Effector memory CD4-positive, alpha-beta T cell (primary cell): Measurements from ENCODE around the gene GALNT9.

Source experiments
- DNase-seq, 3 donors: peaks; one replicate each; pipeline ENCODE4 v3.0.0-alpha.2; 2020
- H3K27ac ChIP-seq: 2 replicates; pipeline ENCODE4 v1.7.0; 2013; ENCODE audit warnings: mild to moderate bottlenecking, low read length, moderate library complexity; ENCODE audit not compliant: insufficient read depth, poor library complexity, severe bottlenecking
- H3K27me3 ChIP-seq: replicated peaks from 2 replicates; pipeline ENCODE4 v1.7.0; 2013; ENCODE audit warnings: mild to moderate bottlenecking, low read length; ENCODE audit not compliant: insufficient read depth, control insufficient read depth, poor library complexity, severe bottlenecking
- H3K36me3 ChIP-seq: 2 replicates; pipeline ENCODE4 v1.7.0; 2013; ENCODE audit warnings: mild to moderate bottlenecking, low read length, moderate library complexity; ENCODE audit not compliant: control insufficient read depth, insufficient read depth
- H3K4me1 ChIP-seq: 2 replicates; pipeline ENCODE4 v1.7.0; 2013; ENCODE audit warnings: low read length, mild to moderate bottlenecking; ENCODE audit not compliant: control insufficient read depth, insufficient read depth, poor library complexity, severe bottlenecking
- H3K4me3 ChIP-seq: 2 replicates; pipeline ENCODE4 v1.7.0; 2013; ENCODE audit warnings: low read length, low read depth, mild to moderate bottlenecking; ENCODE audit not compliant: insufficient read depth, poor library complexity, severe bottlenecking
- H3K9me3 ChIP-seq: 2 replicates; pipeline ENCODE4 v1.7.0; 2013; ENCODE audit warnings: mild to moderate bottlenecking, low read length, moderate library complexity; ENCODE audit not compliant: control insufficient read depth

The GALNT9 gene

DNA sequence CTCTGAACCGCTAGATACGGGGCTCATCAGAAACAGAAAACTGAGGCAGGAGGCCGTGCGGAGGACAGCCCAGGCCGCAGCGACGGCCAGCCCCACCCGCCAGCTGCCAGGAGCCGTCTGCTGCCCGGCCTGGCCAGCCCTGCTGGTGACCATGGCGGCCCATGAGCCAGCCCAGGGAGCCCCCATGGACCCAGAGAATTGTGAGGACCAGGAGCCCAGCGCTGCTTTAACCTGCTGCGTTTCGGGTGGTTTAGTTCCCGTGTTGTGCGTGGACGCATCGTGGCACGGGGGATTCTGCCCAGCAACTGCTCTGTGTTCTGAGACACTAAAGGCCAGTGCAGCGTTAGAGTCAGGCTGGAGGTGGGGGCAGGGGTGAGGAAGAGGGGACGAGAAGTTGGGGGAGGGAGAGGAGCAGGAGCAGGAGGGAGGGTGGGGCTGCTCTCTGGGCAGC lies 140.9 kb downstream of the GALNT9 start:
- H3K4me3 ChIP-seq = peak overlapping the region; percentile 82
- H3K9me3 ChIP-seq = no peaks in the 10 kb centered on the region
- no peaks in the 10 kb centered on the region for H3K36me3 ChIP-seq
- no peak for DNase-seq
- H3K27me3 ChIP-seq = no peaks in the 10 kb centered on the region
- H3K4me1 ChIP-seq = peaks cover 40% of the 10 kb centered on the region
- peak overlapping the region; percentile 85 for H3K27ac ChIP-seq

DNA sequence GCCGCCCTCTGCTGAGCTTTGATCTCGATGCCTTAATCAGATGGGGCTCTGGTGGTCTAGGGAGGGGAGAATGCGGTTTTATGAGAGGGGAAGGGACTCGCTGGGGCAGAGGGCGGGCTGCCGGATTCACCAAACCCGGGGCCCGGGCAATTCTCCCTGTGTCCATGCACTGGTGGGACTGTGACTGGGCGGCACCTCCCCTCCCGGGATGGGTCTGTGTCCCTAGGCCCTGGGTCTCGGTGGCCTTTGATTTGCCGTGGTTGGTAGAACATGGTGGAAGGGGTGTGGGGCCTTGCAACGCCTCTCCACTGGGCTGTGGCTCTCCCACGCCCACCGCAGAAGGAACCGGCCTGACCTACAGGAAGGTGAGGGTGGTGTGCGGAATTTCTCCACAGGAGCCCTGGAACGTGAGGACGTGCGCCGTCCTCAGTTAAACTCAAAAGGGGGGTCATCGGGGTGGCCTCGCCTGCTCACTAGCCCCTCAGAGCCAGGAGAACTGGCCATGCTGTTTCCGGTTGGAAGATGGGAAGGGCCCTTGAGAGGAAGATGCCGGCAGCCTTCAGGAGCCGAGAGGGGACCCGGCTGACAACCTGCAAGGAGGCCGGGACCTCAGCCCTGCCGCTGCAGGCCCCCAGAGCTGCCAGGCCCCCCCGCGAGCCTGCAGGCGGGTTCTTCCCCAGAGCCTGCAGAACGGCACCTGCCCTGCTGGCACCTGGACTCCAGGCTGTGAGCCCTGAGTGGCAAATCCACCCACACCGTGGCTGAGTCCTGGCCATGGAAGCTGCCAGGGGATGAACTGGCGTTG lies 141.5 kb downstream of the GALNT9 start:
- Histone ChIP-seq H3K4me1 (peaks cover 40% of the 10 kb centered on the region), H3K27ac (peak overlapping the region; percentile 85), H3K4me3 (no peak overlapping the region), H3K27me3 (no peaks in the 10 kb centered on the region), H3K9me3 (no peaks in the 10 kb centered on the region), H3K36me3 (no peaks in the 10 kb centered on the region)
- no peak for DNase-seq

DNA sequence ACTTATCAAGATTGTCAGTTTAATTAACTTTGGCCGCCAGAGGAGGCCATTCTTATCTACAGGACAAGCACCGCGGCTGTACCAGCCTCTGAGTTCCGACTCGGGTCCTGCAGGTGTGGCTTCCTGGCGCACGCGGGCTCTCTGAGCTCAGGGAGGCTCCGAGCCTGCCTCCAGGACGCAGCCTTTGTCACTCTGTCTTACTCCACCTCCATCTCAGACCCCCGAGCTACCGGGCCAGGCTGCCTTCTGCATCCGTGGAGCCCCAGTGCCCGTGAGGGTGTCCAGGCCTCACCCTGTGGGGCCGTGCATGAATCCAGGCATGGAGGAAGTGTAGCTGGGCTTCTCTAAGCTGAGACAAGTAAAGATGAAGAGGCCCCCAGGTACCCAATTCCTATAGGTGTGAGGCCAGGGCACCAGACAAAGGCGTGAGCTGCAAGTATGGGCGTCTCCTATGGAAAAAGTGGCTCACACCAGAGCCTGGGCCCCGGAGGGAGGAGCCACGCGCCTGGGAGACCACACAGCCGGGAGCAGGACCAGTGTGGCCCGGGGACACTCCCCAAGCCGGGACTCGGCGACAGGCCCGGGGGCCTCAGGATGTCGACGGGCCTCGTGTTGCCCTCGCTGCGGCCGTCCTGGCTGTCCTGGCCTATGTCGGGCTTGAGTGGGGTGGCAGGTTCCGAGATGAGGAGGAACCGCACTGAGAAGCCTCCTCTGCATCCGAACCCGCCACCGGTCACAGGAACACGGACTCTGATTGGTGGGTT lies 142.3 kb downstream of the GALNT9 start:
- DNase-seq = no peak
- Histone ChIP-seq H3K9me3 (no peaks in the 10 kb centered on the region), H3K36me3 (no peaks in the 10 kb centered on the region), H3K4me3 (peak overlapping the region; percentile 32), H3K27ac (peak overlapping the region; percentile 56), H3K27me3 (no peaks in the 10 kb centered on the region), H3K4me1 (peaks cover 40% of the 10 kb centered on the region)

DNA sequence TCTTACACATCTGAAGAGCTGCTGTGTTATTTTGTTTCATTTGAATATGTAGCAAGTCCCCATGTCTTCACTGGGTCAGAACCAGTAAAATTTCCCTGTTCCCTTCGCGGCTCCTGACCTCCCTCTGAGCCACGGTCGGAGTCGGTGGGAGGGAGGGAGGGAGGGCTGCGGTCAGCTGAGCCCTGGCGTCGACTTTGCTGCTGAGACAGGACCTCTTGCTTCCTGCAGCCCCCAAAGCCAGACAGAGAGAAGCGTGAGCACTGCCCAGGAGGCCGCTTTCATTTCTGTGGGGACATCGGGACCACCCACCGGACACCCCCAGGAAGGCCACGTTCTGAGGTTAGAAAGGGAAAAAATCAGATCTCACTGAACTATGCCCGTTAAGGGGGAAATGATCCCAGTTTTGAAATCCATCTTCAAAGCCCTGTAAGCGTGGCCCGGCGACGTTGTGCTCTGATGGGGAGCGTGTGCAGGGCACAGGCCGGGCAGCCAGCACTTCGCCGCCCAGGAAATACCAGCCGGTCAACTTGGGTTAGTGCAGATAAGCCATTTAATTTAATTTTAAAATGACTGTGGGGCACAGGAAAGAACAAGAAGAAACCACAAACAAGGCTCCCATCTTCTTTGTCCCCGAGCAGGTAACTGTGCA lies 143.1 kb downstream of the GALNT9 start:
- peak overlapping the region; percentile 32 for H3K4me3 ChIP-seq

DNA sequence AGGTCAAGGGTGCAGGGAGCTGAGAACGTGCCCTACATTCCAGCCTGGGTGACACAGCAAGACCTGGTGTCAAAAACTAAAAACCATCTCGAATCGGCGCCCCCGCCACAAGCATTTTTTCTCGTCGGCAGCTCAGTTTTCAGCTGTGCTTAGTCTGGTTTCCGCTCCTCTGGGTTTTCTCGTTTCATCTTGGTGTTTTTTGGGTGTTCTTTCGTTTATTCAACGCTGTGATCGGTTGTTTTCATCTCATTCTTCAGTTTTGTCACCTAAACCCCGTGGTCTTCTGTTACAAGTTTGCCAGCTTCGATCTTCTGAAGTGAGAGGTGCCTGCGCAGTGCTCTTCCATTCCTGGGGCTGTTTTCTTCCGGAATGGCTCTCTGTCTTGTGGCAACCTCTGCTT lies 143.7 kb downstream of the GALNT9 start:
- Histone ChIP-seq H3K9me3 (no peaks in the 10 kb centered on the region), H3K36me3 (no peaks in the 10 kb centered on the region), H3K4me1 (peaks cover 36% of the 10 kb centered on the region), H3K27ac (peak overlapping the region; percentile 56), H3K27me3 (no peaks in the 10 kb centered on the region), H3K4me3 (peak overlapping the region; percentile 32)
- DNase-seq = peak in 1 of 3 donors; percentile 20

More for the DNA sequence above, 143.1 kb downstream of the GALNT9 start:
- H3K36me3 ChIP-seq = no peaks in the 10 kb centered on the region
- H3K27ac ChIP-seq = peak overlapping the region; percentile 56
- no peaks in the 10 kb centered on the region for H3K9me3 ChIP-seq
- no peaks in the 10 kb centered on the region for H3K27me3 ChIP-seq
- DNase-seq = no peak
- H3K4me1 ChIP-seq = peaks cover 40% of the 10 kb centered on the region

DNA sequence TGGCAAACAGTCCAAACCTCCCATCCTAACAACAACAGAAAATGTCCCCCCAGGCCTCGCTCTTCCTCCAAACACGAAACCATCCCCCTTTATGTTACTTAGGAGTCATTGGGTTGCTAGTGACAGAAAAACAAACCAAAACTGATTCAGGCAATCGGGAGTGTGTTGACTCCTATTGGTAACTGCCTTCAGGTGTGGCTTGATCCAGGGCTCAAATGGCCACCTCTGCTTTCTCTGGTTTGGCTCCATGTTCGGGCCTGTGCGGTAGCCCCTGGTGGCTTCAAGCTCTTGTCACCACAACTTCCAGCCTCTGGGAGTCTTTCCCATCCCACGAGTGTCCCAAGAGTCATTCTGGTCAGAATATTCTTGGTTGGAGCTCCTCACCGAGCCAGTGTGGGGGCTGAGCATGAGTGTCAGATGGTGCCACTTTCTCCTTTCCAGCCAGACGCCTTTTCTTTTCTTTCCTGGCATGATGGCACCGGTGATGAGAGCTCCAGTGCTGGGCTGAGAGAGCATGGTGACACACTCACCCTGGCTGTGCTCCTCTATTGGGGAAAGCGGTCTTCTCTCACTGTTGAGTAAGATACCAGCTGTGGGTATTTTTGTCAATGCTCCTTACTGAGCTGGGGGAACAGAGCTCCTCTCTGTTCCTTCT lies 146.6 kb downstream of the GALNT9 start:
- Histone ChIP-seq H3K27me3 (no peaks in the 10 kb centered on the region), H3K36me3 (no peaks in the 10 kb centered on the region), H3K4me1 (peaks cover 23% of the 10 kb centered on the region)

DNA sequence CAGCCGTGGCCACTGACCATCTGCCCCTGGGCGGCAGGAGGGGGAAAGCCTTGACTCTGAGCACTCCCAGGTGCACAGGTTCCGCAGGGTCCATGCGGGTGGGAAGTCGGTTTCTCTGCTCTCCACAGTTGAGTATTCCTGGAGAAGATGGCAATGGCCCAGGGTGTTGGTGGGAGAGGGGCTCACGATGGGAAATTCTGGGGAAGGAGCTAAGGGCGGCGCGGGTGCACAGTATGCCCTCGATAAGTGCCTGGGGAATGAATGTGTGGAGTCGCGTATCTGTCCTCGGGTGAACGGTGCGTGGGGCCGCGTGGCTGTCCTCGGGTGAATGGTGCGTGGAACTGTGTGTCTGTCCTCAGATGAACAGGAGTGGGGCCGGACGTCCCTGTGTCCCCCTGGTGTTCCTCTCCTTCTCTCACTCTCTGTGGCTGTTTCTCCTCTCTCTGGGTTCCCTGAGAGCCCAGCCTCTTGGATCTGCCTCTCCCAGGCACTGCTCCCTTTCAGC lies 147.1 kb downstream of the GALNT9 start:
- no peaks in the 10 kb centered on the region for H3K36me3 ChIP-seq
- H3K4me3 ChIP-seq = no peak overlapping the region
- no peaks in the 10 kb centered on the region for H3K9me3 ChIP-seq
- no peaks in the 10 kb centered on the region for H3K27me3 ChIP-seq
- peaks cover 20% of the 10 kb centered on the region for H3K4me1 ChIP-seq
- no peak for DNase-seq
- H3K27ac ChIP-seq = no peak overlapping the region

More for the DNA sequence above, 146.6 kb downstream of the GALNT9 start:
- DNase-seq = no peak
- Histone ChIP-seq H3K9me3 (no peaks in the 10 kb centered on the region), H3K4me3 (no peak overlapping the region), H3K27ac (no peak overlapping the region)

DNA sequence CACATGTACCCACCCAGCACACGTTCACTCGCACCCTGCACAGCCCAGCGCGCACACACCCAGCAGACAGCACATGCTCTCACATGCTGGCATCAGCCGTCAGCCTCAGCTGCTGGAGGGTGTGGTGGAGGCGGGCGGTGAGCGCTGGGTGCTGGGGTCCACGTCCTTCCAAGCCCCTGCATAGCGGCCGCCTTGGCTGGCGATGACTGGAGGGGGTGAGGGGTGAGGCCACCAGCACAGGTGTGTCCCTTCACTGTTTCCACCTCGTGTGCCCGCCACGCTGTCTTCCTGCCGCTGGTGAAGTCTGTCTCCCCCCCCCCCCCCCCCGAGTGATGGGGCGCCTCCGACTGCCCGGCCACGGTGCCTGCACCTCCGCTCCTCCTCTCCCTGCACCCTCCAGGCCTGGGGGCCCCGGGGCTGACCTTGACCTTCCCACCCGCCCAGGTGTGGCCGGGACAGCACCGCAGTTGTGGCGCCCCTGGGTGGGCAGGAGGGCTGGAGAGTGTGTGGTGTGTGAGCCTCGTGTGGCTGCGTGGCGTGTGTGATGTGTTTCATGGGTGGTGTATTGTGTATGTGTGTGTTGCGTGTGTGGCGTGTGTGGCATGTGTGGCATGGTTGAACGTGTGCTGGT lies 147.7 kb downstream of the GALNT9 start:
- Histone ChIP-seq H3K27me3 (no peaks in the 10 kb centered on the region), H3K9me3 (no peaks in the 10 kb centered on the region), H3K27ac (no peak overlapping the region), H3K4me3 (no peak overlapping the region), H3K36me3 (no peaks in the 10 kb centered on the region), H3K4me1 (peaks cover 14% of the 10 kb centered on the region)
- no peak for DNase-seq
